GM12801 (cell line): ENCODE results near the gene GPR63.

Experiments used
- CTCF ChIP-seq: IDR thresholded peaks from one replicate; pipeline ENCODE4 v1.5.1; 2011; ENCODE audit warnings: control low read depth; ENCODE audit not compliant: insufficient read length; ENCODE audit errors: extremely low read depth

GPR63 gene

GRCh38 chr6:96760153-96760687, 77.1 kb downstream of the GPR63 start:
- no peak for TF ChIP-seq CTCF

GRCh38 chr6:96755096-96755495, 82.2 kb downstream of the GPR63 start:
- TF ChIP-seq CTCF: no peak

- no peak for TF ChIP-seq CTCF
Observed at GRCh38 chr6:96749891-96750290, 87.4 kb downstream of the GPR63 start.
